ENCODE results near the gene CFAP44.
"Not testable (repeated sequence)": the region's sequence is repeated elsewhere in the genome, so short reads cannot be mapped to it uniquely, and the experiment has no call there.

The CFAP44 gene, protein sequence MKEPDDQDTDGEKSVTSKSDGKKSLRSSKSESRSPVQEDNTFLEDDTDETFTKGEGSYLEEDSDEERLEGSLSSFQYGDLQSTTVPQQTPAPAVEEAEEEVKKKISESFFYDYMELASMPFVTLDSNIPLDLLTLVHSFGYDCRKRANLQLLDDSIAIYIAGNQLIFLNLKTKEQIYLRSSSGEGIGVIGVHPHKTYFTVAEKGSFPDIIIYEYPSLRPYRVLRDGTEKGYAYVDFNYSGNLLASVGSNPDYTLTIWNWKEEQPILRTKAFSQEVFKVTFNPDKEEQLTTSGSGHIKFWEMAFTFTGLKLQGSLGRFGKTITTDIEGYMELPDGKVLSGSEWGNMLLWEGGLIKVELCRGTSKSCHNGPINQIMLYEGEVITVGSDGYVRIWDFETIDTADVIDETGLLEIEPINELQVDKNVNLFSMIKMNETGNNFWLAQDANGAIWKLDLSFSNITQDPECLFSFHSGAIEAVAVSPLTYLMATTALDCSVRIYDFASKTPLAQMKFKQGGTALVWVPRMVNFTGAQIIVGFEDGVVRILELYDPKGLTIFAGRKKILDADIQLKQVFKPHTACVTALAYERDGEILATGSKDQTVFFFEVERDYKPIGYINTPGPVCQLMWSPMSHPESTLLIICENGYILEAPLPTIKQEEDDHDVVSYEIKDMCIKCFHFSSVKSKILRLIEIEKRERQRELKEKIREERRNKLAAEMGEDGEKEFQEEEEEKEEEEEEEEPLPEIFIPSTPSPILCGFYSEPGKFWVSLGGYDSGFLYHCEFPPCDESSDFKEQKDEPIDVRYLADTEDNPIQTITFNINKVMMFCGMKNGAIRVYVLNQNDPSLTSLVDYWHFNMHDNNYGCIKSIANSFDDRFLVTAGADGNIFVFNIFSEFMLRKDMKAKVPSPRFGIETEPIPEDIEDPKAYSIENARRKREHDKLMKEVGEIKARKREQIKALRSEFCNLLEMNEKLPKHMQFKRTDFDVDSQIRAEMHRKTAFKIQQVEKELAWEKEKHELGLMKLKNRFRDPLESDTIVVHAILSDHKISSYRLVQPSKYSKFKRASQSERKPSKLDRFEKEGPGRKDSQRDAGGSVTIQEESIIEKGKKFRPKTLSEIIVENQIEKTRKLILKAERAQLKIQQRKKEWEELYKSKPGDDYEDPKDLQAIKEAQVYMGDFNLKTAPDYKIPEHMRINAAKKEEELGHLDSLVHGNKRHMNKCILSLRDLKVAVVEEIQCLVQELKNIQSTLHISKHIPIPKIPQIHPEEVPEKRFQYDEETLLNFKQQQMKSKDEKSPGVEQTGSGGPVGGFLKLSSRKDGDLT (N-terminal part only)

DNA sequence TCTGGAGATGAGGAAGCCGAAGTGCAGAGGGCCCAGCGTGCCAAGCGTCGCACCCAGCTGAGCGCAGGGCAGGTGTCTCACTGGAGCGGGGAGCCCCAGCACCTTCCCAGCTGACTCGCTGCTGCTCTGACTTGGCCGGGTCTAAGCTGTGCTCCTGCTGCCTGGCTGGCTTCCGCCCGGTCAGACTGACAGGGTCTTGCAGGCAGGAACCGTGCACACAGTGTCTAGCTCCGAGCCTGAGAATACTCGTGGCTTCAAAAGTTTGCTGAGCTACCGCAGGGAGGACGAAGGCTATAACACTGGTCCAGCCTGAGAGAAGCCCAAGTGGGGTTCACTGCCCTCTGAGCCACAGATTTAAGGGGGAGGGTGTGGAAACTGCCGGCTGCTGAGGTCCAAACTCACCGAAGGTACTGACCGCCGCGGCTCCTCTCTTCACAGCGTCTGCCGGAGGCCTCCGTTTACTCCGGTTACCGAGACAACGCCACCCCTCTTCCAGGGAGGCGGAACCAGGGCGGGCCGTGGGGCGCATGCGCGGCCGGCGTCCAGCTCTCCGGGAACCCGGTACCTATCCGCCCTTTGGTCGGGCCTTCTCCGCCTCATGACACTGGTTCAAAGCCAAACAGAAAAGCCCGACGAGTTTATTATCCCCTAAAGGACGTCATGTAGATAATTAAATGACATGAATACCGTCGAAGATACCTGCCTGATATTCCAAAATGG, at the start of gene CFAP44:
Gene CFAP44 (minus strand): TSS at position 443 of the 720 bp plus-strand sequence. CDS start 7,829 bp downstream, outside the sequence.
- peak; percentile 78 for DNase-seq

- DNase-seq: no peak
These were observed 43.9 kb upstream of the CFAP44 start for GRCh38 chr3:113485161-113485609.

- no peak for DNase-seq
These were observed 27.2 kb upstream of the CFAP44 start for GRCh38 chr3:113468539-113468938.

DNA sequence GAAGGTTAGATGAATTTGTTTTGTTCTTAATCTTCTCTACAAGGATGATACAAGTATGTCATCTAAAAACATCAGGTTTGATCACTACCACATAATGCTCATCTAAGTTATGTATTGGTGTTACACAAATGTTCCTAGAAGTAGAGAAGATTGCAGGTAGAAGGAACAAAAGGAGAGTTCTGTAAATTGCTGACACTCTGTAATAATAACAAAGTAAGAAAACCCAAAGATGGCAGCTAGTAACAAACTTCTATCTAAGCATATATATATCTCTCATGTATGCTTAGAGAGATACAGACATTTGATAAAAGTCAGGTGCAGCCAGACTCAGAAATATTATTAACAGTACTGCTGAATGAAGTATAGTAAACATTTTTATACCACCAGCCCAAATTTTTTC, 20.2 kb upstream of the CFAP44 start:
- no peak for DNase-seq

DNA sequence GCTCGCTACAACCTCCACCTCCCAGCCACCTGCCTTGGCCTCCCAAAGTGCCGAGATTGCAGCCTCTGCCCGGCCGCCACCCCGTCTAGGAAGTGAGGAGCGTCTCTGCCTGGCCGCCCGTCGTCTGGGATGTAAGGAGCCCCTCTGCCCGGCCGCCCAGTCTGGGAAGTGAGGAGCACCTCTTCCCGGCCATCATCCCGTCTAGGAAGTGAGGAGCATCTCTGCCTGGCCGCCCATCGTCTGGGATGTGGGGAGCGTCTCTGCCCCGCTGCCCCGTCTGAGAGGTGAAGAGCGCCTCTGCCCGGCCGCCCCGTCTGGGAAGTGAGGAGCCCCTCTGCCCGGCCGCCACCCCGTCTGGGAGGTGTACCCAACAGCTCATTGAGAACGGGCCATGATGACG, 17.3 kb upstream of the CFAP44 start:
- DNase-seq: not testable (repeated sequence)

DNA sequence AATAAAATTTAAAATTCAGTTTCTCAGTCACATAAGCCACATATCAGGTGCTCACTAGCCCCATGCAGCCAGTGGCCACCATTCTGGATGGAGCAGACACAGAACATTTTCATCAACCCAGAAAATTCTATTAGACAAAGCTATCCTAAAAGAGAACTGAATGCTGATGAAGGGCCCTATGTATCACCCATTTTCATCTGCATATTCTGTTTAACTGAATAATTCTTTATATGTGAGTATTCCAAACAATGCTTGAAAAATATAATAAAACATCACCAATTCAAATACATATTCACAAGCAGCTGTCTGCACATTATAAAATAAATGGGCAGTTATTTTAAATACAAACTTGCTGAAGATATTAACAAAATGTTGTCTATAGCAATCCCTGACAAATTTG, 14.2 kb upstream of the CFAP44 start:
- DNase-seq: no peak

- DNase-seq: no peak
These were observed 13.3 kb upstream of the CFAP44 start for GRCh38 chr3:113454630-113455029.

DNA sequence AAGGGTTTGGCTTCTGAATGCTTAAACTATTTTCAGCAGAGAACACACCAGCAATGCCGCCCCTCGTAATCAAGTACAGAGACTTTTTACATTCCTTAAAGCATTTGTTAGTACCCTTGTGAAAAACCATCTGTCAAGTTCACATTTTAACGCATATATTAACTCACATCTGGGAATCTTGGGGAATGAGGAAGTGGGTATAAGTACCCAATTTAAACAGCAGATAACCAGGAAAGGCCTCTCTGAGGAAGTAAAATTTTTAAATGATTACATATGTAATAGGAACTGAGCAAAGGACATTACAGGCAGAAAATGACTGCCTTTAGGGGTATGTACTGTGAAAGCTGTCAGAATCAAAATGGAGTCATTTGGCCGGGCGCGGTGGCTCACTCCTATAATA, 12.8 kb upstream of the CFAP44 start:
- no peak for DNase-seq

DNA sequence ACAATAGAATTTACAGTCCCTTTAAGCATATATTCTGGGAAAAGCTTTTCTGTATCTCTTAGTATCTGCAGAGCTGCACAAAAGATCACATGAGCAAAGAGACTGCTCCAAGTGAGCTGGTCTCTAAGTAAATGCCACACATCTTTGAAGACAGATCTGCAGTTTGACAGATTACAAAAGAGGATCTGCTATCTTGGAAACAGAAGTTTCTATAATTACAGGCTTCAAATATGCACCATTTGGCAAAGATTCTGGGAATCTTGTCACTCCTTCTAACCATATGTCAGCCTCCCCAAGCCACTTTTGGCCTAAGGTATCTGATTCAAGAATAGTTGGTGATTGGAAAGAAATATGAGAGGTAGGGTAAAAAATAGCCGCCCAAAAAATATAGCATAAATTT, 9.6 kb upstream of the CFAP44 start:
- DNase-seq: no peak

- DNase-seq: no peak
These were observed 1.7 kb downstream of the CFAP44 start for GRCh38 chr3:113439606-113440005.

GRCh38 chr3:113438224-113438623, 3.1 kb downstream of the CFAP44 start:
- no peak for DNase-seq

DNA sequence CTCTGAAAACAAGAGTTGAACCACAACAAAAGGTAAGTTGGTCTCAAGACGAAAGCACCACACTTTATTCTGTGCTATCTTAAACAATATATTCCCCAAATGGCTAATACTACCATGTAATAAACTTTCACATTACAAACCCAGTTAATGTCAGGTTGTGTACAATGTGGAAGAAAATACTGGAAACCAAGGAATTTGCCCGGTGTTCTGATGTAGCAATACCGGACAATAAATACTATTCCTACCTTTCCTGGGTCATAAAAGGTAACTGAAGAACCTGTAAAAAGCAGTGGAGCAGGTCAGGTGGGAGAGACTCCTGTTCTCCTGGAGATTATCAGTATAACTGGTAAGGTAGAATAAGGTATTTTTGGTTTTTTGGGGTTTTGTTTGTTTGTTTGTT, 3.9 kb downstream of the CFAP44 start:
- DNase-seq: no peak

- no peak for DNase-seq
These were observed 4.5 kb downstream of the CFAP44 start for GRCh38 chr3:113436809-113437208.

DNA sequence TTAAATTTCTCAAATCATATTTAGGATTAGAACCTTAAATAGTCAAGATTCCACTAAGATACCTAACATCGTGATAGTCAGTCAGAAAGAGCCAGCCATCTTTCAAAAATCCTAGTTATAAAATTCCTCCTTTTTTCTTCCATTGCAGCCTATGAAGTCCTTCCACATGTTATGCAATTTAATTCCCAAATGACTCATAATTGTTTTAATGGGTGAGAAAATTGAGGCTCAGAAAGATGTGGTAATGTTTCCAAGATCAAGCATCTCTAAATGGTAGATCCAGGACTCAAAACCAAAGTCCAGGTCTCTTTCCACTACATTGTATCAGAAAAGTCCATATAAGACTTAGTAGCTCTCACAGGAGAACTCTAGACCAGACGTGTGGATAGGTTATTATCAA, 9.5 kb downstream of the CFAP44 start:
- no peak for DNase-seq

DNA sequence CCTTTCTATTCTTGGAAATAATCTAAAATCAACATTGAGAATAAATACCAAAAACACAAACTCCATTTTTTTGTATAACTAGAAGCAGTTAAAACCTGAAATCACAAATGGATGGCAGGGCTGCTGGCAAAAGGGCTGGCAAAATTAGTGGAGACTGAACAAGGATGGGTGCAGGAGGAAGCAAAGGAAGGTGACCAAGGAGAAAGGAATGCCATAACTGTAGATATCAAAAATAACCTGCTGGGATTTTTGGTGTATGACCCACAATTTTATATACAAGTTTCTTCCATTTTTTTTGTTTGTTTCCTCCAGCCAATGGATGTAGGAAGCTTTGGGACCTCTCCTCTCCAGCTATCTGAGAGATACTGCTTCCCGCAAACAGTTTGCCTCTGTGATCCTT, 12.7 kb downstream of the CFAP44 start:
- no peak for DNase-seq

GRCh38 chr3:113423699-113424098, 17.6 kb downstream of the CFAP44 start:
- no peak for DNase-seq

DNA sequence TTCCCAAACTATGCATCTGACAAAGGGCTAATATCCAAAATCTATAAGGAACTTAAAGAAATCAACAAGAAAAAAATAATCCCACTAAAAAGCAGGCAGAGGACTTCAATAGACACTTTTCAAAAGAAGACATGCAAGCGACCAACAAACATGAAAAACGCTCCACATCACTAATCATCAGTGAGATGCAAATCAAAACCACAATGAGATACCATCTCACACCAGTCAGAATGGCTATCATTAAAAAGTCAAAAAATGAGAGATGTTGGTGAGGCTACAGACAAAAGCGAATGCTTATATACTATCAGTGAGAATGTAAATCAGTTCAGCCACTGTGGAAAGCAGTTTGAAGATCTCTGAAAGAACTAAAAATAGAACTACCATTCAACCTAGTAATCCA, 20.2 kb downstream of the CFAP44 start:
- DNase-seq: no peak

DNA sequence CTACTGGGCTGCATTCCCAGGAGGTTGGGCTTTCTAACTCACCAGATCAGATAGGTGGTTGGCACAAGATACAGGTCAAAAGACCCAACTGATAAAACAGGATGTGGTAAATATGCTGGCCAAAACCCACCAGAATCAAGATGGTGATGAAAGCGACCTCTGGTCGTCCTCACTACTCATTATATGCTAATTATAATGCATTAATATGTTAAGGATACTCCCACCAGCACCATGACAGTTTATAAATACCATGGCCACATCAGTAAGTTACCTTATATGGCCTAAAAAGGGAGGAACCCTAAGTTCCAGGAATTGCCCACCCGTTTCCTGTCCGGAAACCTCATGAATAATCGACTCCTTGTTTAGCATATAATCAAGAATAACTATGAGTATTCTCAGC, 31.6 kb downstream of the CFAP44 start:
- DNase-seq: no peak

DNA sequence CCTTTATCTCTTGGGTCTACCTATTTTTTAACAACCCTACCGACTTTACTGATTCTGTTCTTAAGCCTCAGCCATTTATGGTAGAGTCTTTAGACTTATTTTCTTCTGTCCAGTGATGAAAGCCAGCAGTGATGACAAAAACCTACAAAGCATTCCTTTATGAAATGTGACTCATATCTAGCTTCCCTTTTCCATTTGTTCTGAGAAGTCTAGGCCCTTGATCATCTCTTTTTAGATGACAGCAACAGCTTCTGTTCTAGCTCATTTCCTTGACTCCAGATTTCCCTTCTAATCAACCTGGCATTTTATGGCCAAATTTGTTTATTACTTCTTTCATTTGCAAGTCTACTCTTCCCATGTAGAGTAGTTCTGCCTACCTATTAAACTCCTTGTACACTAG, 36.1 kb downstream of the CFAP44 start:
- no peak for DNase-seq

- no peak for DNase-seq
These were observed 36.7 kb downstream of the CFAP44 start for GRCh38 chr3:113404637-113405036.

All from NCI-H2171 (cell line).